BJ (cell line): ENCODE measurements around the gene OVOL3. TPM values are rescaled to one million over a fixed set of nuclear protein-coding genes. Genes with fewer than 3 reads are reported as not detected.

Experiments
- CTCF ChIA-PET: fragments of 350-600 bp; formaldehyde crosslinking; extraction: SDS; loops from one replicate; lab custom pipeline; 2021; ENCODE audit warnings: antibody characterized with exemption, inconsistent platforms; lab: Yijun Ruan, JAX
- POLR2A ChIA-PET: fragments of 300-600 bp; sonication (Branson Sonifier 250); formaldehyde crosslinking; extraction: SDS; loops from one replicate; lab custom pipeline; 2021; ENCODE audit warnings: antibody characterized with exemption; lab: Charles Lee
- DNase-seq: peaks from one replicate; pipeline ENCODE4 v3.0.0-alpha.2; 2011; ENCODE audit warnings: low read depth
- H3K27me3 ChIP-seq: 2 replicates; pipeline ENCODE4 v1.6.0; 2011; ENCODE audit warnings: low read length; ENCODE audit not compliant: control insufficient read depth, insufficient read depth
- H3K36me3 ChIP-seq: 2 replicates; pipeline ENCODE4 v1.5.1; 2011; ENCODE audit warnings: low read length; ENCODE audit not compliant: control insufficient read depth, insufficient read depth
- H3K4me3 ChIP-seq: 2 replicates; pipeline ENCODE4 v1.5.1; 2011; ENCODE audit warnings: low read depth, mild to moderate bottlenecking, control low read depth, low read length
- polyA plus RNA-seq: library from polyadenylated mRNA; depleted of rRNA; stranded (reverse); fragments of >200 nt; gene quantifications from 2 replicates; pipeline ENCODE4 v1.2.3, GENCODE V29; 2011
- TF ChIP-seq, protein P1 (sequence below): IDR thresholded peaks from 2 replicates; pipeline ENCODE4 v1.5.1; 2011; ENCODE audit warnings: low read depth, mild to moderate bottlenecking, control low read depth, inconsistent platforms, low read length, moderate library complexity; ENCODE audit not compliant: insufficient read depth

The OVOL3 gene
- polyA plus RNA-seq, 1 experiment = not detected

DNA sequence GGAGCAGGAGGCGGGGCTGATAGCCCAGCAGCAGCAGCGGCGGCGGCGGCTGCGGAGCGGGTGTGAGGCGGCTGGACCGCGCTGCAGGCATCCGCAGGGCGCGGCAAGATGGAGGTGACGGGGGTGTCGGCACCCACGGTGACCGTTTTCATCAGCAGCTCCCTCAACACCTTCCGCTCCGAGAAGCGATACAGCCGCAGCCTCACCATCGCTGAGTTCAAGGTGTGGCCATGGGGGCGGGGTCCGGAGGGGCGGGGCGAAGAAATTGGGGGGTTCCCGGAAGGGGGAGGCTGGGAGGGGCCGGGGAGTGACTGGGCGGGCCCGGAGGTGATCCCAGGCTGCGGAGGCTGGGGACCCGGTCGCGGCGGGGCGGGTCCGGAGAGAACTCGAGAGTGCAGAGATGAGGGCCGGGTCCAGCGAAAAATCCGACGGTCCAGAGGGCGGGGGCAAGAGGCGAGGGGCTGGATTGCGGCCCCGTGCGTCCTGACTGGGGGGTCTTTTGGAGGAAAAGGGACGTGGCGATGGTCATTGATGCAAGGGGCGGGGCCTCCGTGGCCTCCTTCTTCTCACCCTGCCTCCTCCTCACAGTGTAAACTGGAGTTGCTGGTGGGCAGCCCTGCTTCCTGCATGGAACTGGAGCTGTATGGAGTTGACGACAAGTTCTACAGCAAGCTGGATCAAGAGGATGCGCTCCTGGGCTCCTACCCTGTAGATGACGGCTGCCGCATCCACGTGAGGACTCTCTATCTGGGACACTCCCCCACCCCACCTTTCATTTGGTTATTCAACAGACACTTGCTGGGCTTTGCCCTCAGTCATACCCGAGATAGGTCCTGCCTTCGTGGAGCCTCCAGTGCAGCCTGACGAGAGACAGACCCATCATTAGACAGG, 4.8 kb downstream of the OVOL3 start, which contains the start of gene TBCB:
TBCB (plus strand) TSS at position 16 of the 891 bp plus-strand sequence; CDS start at position 109, 93 bp downstream.
- peak within 1 kb of the TSS; percentile 98 for H3K4me3 ChIP-seq
- ChIA-PET POLR2A (interaction anchor here (0.6 to 1.0 kb wide), 2 partner anchors 99 to 1875 kb away, joined by 3 to 8 read pairs; partner anchors contain the start of genes ZNF146 and ZNF565), CTCF (interaction anchor here (0.8 to 4.5 kb wide), 7 partner anchors 12 to 55 kb away, joined by 3 to 24 read pairs (median 3); no protein-coding TSS in a partner anchor)
- no peaks in the 10 kb centered on the region for H3K27me3 ChIP-seq
- peaks cover 13% of the 10 kb centered on the region for H3K36me3 ChIP-seq
- TF ChIP-seq, protein P1, sequence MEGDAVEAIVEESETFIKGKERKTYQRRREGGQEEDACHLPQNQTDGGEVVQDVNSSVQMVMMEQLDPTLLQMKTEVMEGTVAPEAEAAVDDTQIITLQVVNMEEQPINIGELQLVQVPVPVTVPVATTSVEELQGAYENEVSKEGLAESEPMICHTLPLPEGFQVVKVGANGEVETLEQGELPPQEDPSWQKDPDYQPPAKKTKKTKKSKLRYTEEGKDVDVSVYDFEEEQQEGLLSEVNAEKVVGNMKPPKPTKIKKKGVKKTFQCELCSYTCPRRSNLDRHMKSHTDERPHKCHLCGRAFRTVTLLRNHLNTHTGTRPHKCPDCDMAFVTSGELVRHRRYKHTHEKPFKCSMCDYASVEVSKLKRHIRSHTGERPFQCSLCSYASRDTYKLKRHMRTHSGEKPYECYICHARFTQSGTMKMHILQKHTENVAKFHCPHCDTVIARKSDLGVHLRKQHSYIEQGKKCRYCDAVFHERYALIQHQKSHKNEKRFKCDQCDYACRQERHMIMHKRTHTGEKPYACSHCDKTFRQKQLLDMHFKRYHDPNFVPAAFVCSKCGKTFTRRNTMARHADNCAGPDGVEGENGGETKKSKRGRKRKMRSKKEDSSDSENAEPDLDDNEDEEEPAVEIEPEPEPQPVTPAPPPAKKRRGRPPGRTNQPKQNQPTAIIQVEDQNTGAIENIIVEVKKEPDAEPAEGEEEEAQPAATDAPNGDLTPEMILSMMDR = no peak
- DNase-seq = no peak

DNA sequence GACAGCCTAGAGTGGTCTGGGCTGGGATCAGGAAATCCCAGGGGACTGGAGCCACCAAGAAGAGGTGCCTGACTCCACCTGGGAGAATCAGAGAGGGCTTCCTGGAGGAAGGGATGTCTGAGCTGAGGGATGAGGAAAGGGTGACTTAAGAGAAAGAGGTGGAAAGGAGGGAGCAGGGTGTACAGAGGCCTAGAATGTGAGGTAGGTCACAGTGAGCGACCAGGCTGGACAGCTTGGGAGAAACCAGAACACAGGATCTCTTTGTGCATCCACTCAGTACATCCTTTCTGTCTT, 5.3 kb downstream of the OVOL3 start:
- peaks cover 12% of the 10 kb centered on the region for H3K36me3 ChIP-seq
- ChIA-PET CTCF (interaction anchor here (0.6 to 4.5 kb wide), 2 partner anchors 11 to 50 kb away, joined by 3 to 24 read pairs; no protein-coding TSS in a partner anchor), POLR2A (no interaction called here)
- peak overlapping the region; percentile 81 for H3K4me3 ChIP-seq
- no peak for DNase-seq
- TF ChIP-seq, protein P1 = no peak
- no peaks in the 10 kb centered on the region for H3K27me3 ChIP-seq

DNA sequence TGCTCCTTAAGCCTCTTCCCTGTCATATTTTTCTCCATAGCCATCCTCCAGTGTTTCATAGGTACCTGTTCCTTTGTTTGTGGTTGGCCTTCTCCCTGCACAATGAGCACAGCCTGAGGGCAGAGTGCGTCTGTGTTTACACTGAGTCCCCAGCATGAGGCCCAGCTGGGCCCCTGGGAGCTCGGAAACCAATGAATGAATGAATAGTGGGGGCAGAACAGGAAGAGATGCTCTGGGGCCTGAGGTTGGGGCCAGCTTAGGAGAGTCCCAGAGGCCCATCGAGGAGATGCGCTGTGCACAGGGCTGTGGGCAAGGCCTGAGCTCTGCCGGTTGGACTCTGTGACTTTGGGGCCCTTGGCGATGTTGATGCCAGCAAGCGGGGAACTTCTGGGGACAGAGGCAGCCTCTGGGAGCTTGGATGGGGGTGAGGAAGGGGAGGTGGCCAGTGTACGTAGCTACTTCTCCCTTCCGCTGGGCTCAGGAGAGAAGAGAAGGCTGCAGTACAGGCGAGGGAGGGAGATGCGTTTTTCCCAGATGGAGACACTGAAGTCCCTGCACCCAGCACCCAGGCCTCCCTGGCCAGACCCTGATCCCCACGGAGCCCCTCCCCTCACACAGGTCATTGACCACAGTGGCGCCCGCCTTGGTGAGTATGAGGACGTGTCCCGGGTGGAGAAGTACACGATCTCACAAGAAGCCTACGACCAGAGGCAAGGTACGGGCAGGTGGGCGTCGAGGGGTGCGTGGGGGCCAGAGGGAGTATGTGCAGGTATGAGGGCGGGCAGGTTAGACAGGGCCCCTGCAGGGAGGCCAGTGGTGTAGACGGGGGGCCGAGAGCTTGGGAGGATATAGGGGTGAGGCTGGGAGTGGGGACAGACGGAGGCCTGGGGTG, 9.4 kb downstream of the OVOL3 start:
- CTCF ChIA-PET = interaction anchor here (1.8 kb wide), 1 partner anchor 8 kb away, joined by 9 read pairs; no protein-coding TSS in a partner anchor
- POLR2A ChIA-PET = no interaction called here
- DNase-seq = no peak
- H3K4me3 ChIP-seq = no peak overlapping the region
- no peaks in the 10 kb centered on the region for H3K27me3 ChIP-seq
- TF ChIP-seq, protein P1 = no peak
- peaks cover 12% of the 10 kb centered on the region for H3K36me3 ChIP-seq

DNA sequence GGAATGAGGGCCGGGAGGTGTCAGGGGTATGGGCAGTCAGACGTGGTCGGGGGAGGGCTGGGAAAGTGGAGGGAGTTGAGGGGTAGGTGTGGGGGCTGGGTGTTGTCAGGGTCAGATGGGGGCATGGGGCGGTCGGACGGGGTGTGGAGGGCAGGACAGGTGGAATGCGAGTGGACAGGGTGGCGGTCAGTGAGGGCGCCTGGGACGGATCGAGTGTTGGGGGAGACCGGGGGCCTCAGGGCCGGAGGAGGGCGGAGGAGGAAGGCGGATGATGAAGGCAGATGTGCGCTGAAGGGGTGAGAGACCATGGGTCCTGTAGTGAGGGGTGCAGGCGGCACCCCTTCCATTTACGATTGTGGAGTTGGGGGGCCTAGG, 10.0 kb downstream of the OVOL3 start:
- ChIA-PET POLR2A (no interaction called here), CTCF (no interaction called here)
- TF ChIP-seq, protein P1 = no peak
- Histone ChIP-seq H3K27me3 (no peaks in the 10 kb centered on the region), H3K36me3 (peaks cover 15% of the 10 kb centered on the region), H3K4me3 (no peak overlapping the region)
- DNase-seq = no peak
